IPS DF 19.7 (cell line): ENCODE data around the gene CCR7.

Experiments used
- DNase-seq: peaks from one replicate; pipeline ENCODE4 v3.0.0-alpha.2; 2013; ENCODE audit warnings: low read depth, low spot score

The CCR7 gene, protein sequence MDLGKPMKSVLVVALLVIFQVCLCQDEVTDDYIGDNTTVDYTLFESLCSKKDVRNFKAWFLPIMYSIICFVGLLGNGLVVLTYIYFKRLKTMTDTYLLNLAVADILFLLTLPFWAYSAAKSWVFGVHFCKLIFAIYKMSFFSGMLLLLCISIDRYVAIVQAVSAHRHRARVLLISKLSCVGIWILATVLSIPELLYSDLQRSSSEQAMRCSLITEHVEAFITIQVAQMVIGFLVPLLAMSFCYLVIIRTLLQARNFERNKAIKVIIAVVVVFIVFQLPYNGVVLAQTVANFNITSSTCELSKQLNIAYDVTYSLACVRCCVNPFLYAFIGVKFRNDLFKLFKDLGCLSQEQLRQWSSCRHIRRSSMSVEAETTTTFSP

DNA sequence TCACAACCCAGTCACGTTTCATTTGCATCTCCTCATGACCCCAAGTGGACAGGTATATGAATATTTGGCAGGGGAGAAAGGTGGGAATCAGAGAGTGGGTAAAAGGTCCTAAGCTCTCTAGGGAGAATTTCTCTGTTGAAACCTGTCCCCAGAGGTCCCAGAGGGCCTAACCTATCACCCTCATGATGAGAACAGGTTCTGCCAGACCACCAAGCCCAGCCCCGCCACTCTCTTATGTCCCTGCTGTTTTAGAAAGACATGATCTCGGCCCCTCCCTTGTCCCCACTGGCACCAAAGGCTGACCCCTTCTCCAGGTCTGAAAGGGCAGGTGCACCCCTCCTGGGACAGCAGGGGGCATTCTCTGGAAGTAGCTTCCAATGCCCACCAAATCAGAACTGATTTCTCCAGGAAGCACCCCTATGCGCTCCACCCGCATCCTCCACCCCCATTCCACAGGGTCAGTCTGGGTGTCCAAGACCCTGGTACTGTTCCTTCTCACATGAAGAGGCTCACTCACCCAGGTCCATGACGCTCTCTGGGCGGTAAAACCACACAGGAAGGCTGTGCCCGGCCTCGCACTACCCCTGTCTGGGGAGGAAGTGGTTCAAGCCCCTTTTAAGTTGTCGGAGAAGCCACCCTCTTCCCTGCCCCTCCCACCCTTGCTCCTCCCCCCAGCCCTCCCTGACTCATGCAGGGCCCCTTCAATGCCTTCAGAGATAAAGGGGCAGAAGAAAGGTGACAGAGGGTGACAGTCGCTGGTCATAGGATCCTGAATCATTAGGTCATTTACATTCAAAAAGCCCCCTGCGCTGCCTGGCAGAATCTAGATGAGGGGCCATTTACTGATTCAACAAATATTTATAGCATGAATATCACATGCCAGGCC lies at the start of gene CCR7:
TSS of gene CCR7 (minus strand) at position 590 of the 886 bp plus-strand sequence. CDS start at position 527, 63 bp downstream.
- DNase-seq, result no peak

DNA sequence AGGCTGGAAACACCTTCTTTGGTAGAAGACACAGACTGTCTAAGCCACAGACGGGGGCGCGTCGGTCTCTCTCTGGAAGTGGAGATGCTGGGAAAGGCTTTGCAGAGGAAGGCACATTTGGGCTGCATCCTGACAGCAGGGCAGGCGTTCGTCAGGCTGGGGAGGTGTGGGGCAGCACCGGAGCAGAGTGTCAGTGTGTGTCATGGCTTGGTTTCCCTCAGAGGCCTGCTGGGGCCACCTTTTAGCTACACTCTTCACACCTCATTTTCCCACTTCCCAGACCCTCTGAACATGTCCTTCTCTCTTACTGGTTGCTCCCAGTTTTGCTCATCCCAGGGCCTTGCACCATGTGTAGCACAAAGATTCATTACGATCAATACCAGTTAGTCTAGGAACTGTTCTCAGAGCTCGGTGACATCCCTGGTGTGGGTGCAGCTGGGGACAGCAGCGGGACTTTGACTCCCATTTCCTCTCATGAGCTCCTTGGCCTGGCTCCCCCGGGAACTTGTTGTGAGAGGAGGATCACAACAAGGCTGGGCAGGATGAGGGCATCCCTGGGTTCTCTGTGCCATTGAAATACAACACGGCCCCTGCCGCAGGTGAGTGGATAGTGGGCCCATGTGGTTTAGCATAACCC lies 49.3 kb upstream of the CCR7 start:
- no peak for DNase-seq

DNA sequence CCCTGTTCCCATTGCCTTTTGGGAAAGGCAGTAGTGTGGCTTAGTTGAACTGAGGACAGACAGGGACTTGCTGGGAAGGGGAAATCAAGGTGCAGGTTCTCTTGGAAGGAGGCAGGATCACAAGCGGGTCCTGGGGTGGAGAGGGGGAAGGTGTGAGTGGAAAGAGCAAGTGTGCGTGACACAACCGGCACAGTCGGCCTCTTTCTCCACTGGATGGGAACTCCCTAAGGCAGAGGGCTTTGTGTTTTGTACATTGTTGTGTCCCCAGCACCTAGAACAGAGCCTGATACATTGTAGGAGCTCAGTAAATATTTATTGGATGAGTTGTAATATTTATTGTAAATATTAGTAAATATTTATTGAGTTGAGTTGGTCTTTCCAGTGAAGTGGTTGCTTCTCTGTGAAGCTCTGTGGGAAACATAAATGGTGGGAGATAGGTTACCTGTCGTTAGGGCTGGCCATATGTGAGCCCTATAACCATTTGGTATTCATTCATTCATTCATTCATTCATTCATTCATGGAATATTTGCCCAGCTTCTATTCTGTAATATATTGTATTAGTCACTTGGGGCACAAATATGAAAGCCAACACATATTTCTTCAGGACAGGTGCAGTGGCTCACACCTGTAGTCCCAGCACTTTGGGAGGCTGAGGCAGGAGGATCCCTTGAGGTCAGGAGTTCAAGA lies 48.3 kb upstream of the CCR7 start:
- DNase-seq, result no peak

DNA sequence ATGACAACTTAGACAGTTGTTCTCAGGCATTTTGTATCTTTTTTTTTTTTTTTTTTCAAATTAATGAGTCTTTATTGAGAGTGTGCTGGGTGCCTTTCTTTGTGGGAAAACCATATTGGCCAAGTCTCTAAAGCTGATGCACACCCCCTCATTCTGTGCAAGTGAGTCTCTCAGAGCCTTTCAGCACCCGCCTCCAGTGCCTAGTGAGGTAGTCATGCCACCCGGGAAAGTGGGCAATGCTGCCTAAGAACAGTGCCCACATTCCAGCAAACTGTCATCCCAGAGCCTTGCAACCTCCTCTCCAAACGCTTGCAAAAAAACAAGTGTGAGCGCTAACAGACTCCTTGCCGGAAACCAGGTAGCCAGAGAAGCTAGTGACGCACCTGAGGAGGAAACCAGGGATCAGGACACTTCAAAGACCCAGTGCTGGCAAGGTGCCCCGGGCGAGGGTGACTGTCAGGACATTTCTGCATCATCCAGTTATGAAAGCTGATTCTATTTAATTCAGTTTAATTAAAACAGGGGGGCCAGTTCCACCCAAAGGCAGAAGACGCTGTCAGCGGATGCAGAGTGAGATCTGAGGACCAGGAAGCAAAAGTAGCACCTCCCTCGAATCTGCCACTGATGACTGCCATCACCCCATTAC lies 47.5 kb upstream of the CCR7 start:
- DNase-seq, result no peak

DNA sequence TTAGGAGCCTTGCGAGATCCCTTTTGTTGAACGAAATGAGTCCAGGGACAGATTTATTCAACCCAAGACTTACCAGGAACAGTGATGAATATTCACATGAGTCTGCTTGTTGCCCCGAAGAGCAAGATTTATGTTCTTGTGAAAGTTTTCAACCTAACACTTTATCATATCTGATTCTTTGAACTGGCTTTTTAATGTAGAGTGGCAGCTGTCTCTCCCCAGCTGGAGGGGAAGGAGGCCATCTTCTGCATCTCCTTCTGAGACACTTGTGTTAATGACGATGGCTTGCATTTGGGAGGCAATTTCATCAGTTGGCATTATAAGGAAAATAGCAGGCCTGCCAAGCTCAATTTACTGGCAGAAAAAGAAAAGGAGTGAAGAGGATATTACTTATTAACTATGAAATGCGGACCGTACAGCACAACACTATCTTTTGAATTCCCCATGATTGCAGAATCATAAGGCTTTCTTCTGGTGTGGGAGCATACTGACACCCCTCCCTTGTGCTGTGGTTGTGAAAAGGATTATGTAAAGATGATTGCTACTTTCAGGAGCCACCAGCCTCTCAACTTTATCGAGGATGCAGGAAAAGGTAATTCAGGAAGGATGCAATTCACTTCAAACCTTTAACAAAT lies 46.7 kb upstream of the CCR7 start:
- DNase-seq, result no peak

DNA sequence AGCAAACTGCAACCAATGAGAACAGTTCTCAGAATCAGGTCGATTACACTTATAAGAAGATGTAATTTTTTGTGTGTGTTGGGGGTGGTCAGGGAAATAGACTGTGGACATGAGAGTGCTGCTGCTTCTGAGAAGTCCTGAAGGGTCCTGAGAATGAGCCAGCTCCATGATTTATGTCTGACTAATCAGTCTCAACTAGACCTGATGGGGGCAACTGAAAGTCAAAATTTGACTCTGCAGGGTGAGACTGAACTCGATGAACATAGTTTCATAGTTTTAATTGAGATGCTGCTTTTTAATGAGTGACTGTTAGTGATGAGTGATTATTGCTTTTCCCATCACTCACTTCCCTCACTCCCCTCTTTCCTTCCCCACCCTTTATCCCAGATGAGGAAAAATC lies 45.1 kb upstream of the CCR7 start:
- no peak for DNase-seq

DNA sequence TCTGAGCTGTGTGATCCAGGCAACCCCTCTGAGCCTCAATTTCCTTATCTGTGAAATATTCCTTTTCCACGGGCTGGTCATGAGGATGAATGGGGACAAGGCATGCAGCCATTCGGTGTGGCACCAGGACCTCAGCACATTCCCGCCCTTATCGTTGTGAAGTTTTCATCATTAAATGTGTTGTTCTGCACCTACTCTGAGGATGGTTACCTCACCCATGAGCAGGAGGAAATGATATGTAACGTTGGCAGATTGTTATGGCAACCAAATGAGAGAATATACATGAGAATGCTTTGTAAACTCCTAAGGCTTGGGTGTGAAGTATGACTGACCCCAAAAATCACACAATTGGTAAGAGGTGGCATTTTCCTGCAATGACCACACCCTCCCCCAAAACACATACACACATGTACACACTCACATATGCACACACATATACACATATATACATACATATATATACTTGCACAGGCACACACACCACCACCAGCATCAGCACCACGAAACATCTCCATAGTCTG lies 42.8 kb upstream of the CCR7 start:
- no peak for DNase-seq

DNA sequence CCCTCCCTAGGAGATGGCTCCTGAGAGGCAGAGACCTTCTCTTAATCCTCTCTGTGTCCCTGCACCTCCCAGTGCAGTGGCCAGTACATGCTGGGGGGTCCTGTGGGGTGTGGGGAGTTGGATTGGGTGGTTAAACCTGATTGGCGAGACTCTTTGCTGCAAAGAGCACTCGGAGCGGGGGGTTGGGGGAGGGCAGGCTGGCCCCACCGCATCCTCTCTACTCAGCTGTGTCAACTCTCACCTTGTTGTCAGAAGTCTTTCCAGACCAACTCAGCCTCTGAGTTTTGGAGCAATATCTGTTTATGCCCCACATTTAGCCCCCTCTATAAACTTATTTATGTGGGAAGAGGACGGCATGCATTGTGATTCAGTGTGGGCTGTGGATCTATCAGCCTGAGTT lies 42.4 kb upstream of the CCR7 start:
- DNase-seq, result no peak

DNA sequence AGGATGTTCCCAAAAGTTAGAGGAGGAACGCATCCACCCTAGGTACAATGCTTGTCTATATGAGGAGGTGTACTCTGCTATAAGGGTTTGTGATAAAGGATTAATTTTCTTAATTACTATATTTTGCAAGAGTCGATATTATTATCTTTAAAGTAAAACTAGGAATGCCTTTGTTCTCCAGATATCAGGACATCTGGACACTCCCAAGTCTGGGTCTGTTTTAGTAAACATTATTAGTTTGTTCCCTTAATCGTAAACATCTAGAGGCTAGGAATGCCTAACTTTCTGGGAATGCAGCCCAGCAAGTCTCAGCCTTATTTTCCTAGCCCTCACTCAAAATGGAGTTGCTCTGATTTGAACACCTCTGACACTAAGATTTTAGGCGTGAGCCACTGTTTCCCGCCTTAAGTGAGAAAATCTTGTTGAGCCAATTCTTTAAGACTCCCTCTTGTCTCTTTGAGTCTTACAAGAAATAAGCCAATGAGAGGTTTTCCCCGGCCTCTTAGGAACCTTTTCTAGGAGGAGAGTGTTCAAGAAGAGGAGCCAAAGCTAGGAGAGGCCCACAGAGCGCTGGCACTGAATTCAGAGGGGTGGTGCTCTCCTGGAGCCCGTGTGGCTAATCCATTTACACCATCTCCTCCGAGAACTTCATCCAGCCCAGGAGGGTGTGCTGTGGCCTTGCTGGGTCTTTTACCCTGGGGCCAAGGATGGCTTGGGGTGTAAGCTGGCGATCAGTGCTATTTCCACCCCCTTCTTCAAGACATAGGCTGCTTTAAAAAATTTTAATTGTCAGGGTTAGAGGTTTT lies 41.5 kb upstream of the CCR7 start:
- DNase-seq, result no peak

DNA sequence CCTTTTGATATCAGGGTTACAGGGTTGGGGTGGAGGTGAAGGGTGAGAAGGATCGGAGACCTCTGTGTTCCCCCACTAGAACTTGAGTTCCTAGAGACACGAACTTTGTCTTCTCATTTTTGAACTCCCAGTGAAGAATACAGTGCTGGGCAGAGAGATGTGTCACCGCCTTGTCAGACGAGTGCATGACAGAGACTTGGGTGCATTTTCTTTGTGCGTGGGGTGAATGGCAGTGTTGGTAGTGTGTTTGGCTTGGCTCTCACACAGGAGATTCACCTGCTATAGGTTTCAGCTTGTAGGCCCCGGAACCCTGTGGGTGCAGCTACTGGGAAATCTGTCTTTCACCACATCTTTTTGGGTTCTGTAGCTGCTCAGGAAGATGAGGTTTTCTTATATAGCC lies 40.0 kb upstream of the CCR7 start:
- no peak for DNase-seq

DNA sequence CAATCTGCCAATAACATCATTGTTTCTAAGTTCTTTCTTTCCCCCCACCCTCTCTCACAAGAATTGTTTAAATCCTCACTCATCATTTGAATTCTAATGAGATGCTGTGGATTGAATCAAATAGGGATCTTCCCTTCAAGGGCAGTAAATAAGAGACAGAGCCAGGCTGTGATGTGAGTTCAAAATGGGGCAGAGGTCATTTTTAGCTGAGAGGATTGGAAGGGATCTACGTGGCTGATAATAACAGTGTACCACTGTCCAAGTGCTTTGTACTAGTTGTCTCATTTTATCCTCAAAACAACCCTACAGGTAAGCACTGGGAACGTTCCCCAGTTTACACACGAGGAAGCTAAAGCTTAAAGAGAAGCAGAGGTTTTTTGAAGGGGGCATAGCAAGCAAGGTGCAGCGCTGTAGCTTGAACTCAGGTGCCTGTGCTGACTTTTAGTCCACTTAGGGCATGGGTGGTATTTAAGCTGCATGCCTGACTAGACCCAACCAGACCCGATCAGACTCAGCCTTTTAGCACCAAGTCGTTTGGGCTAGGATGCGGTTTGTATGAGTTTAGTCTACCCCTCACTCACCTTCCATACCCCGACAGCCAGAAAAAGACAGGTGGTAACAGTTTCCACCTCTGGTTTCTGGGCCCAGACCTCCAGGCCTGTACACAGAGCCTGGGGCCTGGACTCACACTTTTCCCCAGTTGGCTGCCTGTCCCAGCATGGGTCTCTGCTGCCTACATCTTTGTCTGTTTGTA lies 39.2 kb upstream of the CCR7 start:
- DNase-seq, result no peak

DNA sequence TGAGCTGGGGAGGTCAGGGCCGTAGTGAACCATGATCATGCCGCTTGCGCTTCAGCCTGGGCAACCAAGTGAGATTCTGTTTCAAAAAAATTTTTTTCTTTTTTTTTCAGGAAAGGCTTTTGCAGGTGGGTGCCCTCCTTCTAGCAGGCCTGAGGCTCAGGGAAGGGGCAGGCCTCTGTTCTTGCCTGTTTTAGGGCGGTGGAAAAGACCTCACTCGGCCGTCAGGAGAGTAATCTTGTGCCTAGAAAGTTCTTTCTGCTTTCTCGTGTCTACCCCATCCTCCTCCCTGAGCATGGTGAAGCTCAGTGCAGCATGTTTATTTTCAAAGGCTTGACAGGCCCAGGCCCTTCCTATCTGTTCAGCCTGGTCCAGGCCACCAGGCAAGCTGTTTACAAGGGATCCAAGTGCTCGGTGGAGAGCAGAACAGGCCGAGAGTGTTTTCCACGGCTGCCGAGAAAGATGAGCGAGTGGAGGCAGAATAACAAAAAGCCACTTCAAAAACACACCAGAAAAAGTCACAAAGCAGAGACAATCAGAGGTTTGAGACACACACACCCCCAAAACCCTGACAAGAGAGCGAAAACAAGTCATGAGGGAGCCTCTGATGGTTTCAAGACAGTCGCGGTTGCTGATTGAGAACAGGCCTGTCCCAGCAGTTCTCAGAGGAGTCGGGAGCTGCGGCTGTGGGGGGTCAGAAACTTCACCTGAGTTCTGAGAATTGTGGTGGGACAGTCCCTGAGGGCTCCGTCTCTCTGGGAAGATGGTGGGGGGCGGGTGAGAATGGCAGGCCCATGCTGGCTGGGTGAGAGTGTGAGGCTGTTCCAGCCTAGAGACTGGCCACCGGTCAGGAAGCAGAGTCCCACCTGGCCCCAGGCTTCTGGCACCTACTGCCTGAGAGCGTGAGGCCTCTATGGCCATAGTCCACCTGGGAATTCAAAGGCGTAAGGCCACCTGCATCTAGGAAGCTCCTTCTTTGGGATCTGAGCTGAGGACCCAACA lies 37.5 kb upstream of the CCR7 start:
- no peak for DNase-seq

DNA sequence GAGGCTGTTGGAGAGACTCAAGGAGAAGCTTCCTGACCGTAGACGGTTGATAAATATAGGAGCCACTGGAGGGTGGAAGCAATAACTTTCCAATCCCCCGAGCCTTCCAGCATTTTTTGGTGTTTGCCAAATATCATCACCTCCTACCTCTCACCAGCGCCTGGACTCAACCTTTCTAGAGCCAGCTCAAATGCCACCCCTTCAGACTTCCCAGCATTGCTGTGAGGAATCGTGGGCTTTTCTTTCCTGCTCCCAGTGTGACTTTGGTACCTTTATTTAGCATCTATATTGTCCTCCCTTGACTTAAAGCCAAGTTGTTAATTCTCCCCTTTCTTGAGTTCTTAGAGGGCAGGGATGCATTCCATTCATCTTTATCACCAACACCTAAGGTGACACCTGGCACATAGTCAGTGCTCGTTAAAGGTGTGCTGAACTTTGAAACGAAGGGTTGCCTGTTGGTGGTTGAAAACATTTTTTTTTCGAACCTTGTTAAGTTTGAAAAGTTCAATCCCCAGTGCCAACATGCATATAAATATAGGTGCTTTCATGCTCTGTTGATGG lies 35.3 kb upstream of the CCR7 start:
- no peak for DNase-seq

DNA sequence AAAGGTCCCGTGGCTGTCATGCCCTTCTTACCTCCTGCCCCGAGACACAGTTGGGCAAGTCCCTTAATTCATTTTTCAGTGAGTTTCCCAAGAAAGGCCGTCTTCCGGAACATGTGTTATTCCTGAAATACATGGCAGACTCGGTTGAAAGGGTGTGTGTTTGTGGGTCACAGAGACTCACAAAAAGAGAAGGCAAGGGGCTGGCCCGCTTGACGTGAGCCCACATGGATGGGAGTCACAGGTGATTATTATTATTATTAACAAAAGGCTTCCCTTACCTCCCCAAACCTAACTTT lies 34.1 kb upstream of the CCR7 start:
- no peak for DNase-seq

DNA sequence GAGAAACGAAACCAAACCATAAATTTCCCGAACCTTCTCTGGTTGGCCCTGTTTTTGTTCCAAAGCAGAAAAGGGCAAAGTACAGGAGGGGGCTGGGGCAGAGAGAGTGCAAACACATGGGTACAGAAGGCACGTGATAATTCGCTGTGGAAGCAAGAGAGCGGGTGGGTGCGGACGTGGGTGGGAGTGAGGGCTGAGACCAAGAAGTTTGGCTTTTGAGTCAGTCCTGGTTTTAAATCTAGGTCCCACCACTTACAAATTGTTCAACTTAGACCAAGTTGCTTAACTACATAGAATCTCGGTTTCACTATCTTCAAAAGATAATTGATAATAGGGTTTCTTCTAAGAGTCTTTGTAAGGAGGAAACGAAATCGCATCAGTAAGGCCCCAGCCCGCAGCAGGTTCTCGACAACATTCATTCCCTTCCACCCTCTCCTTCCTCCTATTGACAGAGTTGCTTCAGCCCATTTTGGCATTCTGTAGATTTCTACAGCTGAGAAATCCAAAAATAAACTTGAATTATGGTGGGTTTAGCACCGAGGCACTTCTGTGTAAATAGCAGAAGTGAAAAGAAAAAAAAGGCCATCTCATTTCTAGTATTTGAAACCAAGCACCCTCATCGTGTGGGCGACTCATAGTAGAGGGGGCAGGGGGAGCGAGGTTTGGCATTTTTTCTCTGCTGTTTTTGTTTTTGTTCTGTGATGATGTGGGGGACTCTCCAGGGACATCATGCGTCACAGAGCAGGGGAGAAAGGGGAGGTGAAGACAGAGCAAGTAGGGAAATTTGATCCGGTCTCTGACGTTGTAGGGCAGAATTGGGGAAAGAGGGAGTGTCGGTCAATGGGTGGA lies 33.6 kb upstream of the CCR7 start:
- no peak for DNase-seq

DNA sequence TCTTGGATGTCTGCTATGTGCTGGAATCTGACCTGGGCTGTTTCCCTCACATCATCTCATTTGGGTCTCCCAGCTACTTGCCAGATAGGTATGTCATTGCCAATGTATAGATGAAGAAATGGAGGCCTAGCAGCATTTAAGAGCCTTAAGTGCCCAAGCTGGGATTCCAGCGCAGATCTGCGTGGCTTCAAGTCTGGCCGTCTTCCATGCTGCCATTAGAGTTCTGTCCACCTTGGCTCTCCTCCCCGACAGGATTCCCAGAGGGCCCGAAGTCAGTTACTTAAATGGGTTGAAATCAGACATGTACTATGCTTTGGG lies 33.0 kb upstream of the CCR7 start:
- DNase-seq, result no peak
